ENCODE results near the gene TASOR.

DNA sequence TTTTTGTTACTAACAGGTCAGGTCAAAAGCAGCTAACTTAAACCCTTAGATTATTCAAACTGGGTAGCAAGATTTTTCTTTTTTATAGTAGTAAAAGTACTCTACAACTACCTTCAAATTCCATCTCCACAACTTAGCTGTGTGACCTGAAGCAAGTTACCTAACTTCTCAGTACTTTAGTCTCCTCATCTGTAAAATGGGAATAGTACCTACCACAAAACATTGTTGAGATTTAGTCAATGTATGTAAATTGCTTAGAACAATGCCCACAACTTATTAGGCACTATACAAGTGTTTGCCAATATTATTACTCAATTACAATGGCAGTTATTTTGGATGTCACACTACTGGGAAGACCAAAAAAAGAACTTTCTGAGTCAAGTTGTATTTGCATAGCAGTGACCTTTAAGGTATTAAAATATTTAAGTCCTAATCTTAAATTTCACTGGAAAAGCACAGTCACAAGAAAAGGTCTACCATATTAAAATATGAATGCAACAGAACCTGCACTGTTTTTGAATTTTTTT, 2.9 kb downstream of the TASOR start:
- no peak for TF ChIP-seq POLR2A (IDR thresholded peaks at IDR 0.05)
- TF ChIP-seq, protein P1, sequence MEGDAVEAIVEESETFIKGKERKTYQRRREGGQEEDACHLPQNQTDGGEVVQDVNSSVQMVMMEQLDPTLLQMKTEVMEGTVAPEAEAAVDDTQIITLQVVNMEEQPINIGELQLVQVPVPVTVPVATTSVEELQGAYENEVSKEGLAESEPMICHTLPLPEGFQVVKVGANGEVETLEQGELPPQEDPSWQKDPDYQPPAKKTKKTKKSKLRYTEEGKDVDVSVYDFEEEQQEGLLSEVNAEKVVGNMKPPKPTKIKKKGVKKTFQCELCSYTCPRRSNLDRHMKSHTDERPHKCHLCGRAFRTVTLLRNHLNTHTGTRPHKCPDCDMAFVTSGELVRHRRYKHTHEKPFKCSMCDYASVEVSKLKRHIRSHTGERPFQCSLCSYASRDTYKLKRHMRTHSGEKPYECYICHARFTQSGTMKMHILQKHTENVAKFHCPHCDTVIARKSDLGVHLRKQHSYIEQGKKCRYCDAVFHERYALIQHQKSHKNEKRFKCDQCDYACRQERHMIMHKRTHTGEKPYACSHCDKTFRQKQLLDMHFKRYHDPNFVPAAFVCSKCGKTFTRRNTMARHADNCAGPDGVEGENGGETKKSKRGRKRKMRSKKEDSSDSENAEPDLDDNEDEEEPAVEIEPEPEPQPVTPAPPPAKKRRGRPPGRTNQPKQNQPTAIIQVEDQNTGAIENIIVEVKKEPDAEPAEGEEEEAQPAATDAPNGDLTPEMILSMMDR (IDR thresholded peaks at IDR 0.05) = no peak
